Stomach smooth muscle (tissue), 2 donors: ENCODE measurements around the gene SNX7.
A peak's percentile ranks its signal among the peaks of the same experiment; 100 is the strongest.

Experiments
- H3K27ac ChIP-seq: one replicate; pipeline ENCODE4 v1.7.0; 2013; ENCODE audit warnings: mild to moderate bottlenecking, low read length, inconsistent platforms
- H3K27me3 ChIP-seq, 2 donors: one replicate each; pipeline ENCODE4 v1.7.0; 2013; ENCODE audit warnings: low read length in 2 of 2; ENCODE audit not compliant: insufficient read depth in 2 of 2, control insufficient read depth in 1 of 2
- H3K36me3 ChIP-seq, 2 donors: one replicate each; pipeline ENCODE4 v1.7.0; 2013; ENCODE audit warnings: low read length in 2 of 2; ENCODE audit not compliant: control insufficient read depth in 2 of 2, insufficient read depth in 2 of 2
- H3K4me1 ChIP-seq: one replicate; pipeline ENCODE4 v1.7.0; 2013; ENCODE audit warnings: low read length; ENCODE audit not compliant: control insufficient read depth, insufficient read depth
- H3K4me3 ChIP-seq, 2 donors: one replicate each; pipeline ENCODE4 v1.7.0; 2013; ENCODE audit warnings: low read length in 2 of 2
- H3K9ac ChIP-seq, 2 donors: one replicate each; pipeline ENCODE4 v1.7.0; 2013; ENCODE audit warnings: low read length in 2 of 2, mild to moderate bottlenecking in 1 of 2
- H3K9me3 ChIP-seq, 2 donors: one replicate each; pipeline ENCODE4 v1.7.0; 2013; ENCODE audit warnings: low read length in 2 of 2; ENCODE audit not compliant: control insufficient read depth in 2 of 2
- donor health status: healthy.
- donor health status: Pancreatic carcinoma.

SNX7 gene, protein sequence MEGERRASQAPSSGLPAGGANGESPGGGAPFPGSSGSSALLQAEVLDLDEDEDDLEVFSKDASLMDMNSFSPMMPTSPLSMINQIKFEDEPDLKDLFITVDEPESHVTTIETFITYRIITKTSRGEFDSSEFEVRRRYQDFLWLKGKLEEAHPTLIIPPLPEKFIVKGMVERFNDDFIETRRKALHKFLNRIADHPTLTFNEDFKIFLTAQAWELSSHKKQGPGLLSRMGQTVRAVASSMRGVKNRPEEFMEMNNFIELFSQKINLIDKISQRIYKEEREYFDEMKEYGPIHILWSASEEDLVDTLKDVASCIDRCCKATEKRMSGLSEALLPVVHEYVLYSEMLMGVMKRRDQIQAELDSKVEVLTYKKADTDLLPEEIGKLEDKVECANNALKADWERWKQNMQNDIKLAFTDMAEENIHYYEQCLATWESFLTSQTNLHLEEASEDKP

GRCh38 chr1:98661544-98662355 lies at the start of gene SNX7:
SNX7 (plus strand) TSS chr1:98661721; CDS start chr1:98661732, 11 bp downstream.
- Histone ChIP-seq H3K9me3 (no peaks in the 10 kb centered on the region), H3K27ac (peak within 1 kb of the TSS; percentile 66), H3K9ac (peak within 1 kb of the TSS; percentile 68 to 84)

DNA sequence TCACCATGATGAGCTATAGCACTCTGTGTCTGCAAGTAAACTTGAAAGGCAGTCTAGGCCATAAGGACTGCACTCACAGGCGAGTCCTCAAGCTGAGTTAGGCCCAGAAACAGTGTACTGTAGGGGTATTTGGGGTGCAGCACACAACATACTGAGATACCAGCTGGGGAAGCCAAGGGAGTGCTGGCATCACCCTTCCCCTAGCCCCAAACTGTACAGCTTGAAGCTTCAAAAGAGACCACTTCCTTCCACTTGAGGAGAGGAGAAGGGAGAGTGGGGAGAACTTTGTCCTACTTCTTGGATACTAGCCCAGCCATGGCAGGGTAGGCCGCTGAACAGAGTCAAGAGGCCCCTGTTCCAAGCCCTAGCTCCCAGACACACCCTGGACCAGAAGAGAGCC lies 24.2 kb upstream of the SNX7 start:
- no peaks in the 10 kb centered on the region for H3K36me3 ChIP-seq
- no peaks in the 10 kb centered on the region for H3K27me3 ChIP-seq
- no peak overlapping the region for H3K9ac ChIP-seq
- H3K27ac ChIP-seq, result no peak overlapping the region
- no peaks in the 10 kb centered on the region for H3K9me3 ChIP-seq
- H3K4me1 ChIP-seq, result no peaks in the 10 kb centered on the region
- no peak overlapping the region for H3K4me3 ChIP-seq

More at GRCh38 chr1:98661544-98662355, at the start of gene SNX7:
- peaks cover 6% of the 10 kb centered on the region for H3K4me1 ChIP-seq
- H3K4me3 ChIP-seq, result peak within 1 kb of the TSS; percentile 83 to 89
- no peaks in the 10 kb centered on the region for H3K36me3 ChIP-seq
- no peaks in the 10 kb centered on the region for H3K27me3 ChIP-seq

- H3K27me3 ChIP-seq, result no peaks in the 10 kb centered on the region
- no peak overlapping the region for H3K27ac ChIP-seq
- peaks cover 0 to 2% of the 10 kb centered on the region in 2 donors for H3K9me3 ChIP-seq
- no peak overlapping the region for H3K4me3 ChIP-seq
- no peaks in the 10 kb centered on the region for H3K36me3 ChIP-seq
- H3K4me1 ChIP-seq, result no peaks in the 10 kb centered on the region
- H3K9ac ChIP-seq, result no peak overlapping the region
Observed at GRCh38 chr1:98638185-98638584, 23.3 kb upstream of the SNX7 start.

- Histone ChIP-seq H3K4me1 (no peaks in the 10 kb centered on the region), H3K9ac (no peak overlapping the region), H3K36me3 (no peaks in the 10 kb centered on the region)
Observed at GRCh38 chr1:98644510-98644909, 17.0 kb upstream of the SNX7 start.

DNA sequence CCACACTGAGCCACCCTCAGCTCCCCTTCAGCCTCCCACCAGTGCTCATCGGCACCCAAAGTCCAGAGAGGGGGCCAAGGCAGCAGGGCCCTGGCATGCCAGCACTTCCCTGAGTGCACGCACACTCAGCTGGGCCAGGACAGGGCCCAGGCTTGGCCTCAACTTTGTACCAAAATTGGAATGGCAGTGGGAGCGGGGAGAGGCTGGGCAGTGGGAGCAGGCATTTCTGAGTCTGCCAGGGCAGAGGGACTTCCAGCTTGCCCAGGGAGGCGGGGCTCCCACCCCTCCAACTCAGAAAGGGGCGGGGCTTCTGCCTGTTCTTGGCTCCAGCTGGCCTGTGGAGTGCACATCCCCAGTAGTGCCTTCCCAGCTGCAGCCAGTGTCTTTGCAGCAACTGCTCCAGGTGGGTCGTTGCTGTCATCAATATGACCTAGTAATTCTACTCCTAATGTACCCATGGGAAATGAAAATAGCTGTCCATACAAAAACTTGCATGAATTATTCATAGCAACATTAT lies 10.3 kb upstream of the SNX7 start:
- Histone ChIP-seq H3K4me1 (no peaks in the 10 kb centered on the region), H3K4me3 (no peak overlapping the region), H3K27me3 (no peaks in the 10 kb centered on the region), H3K36me3 (no peaks in the 10 kb centered on the region), H3K9ac (no peak overlapping the region), H3K27ac (no peak overlapping the region), H3K9me3 (no peaks in the 10 kb centered on the region)

More at GRCh38 chr1:98644510-98644909, 17.0 kb upstream of the SNX7 start:
- H3K27me3 ChIP-seq, result no peaks in the 10 kb centered on the region
- H3K9me3 ChIP-seq, result peaks cover 0 to 2% of the 10 kb centered on the region in 2 donors
- H3K27ac ChIP-seq, result no peak overlapping the region
- H3K4me3 ChIP-seq, result no peak overlapping the region

GRCh38 chr1:98653123-98653522 lies 8.4 kb upstream of the SNX7 start:
- no peaks in the 10 kb centered on the region for H3K36me3 ChIP-seq
- H3K9ac ChIP-seq, result no peak overlapping the region
- H3K4me1 ChIP-seq, result no peaks in the 10 kb centered on the region
- H3K9me3 ChIP-seq, result no peaks in the 10 kb centered on the region
- H3K4me3 ChIP-seq, result no peak overlapping the region
- no peaks in the 10 kb centered on the region for H3K27me3 ChIP-seq
- H3K27ac ChIP-seq, result no peak overlapping the region

GRCh38 chr1:98659879-98660278 lies 1.6 kb upstream of the SNX7 start:
- peaks cover 6% of the 10 kb centered on the region for H3K4me1 ChIP-seq
- H3K27me3 ChIP-seq, result no peaks in the 10 kb centered on the region
- no peak overlapping the region for H3K9ac ChIP-seq
- no peak overlapping the region for H3K27ac ChIP-seq
- H3K9me3 ChIP-seq, result no peaks in the 10 kb centered on the region
- no peaks in the 10 kb centered on the region for H3K36me3 ChIP-seq
- no peak overlapping the region for H3K4me3 ChIP-seq

GRCh38 chr1:98660940-98661543 lies 479 bp upstream of the SNX7 start:
- Histone ChIP-seq H3K27ac (peak overlapping the region; percentile 66), H3K9ac (peak overlapping the region; percentile 68 to 71), H3K27me3 (no peaks in the 10 kb centered on the region), H3K4me1 (peaks cover 6% of the 10 kb centered on the region), H3K9me3 (no peaks in the 10 kb centered on the region), H3K4me3 (peak overlapping the region; percentile 83 to 89), H3K36me3 (no peaks in the 10 kb centered on the region)

GRCh38 chr1:98662356-98662670 lies 792 bp downstream of the SNX7 start:
- Histone ChIP-seq H3K27ac (peak overlapping the region; percentile 66), H3K36me3 (no peaks in the 10 kb centered on the region), H3K9me3 (no peaks in the 10 kb centered on the region), H3K27me3 (no peaks in the 10 kb centered on the region), H3K4me1 (peaks cover 6% of the 10 kb centered on the region), H3K9ac (peak overlapping the region; percentile 50 to 84), H3K4me3 (peak overlapping the region; percentile 59 to 89)

GRCh38 chr1:98668733-98669132 lies 7.2 kb downstream of the SNX7 start:
- Histone ChIP-seq H3K4me3 (no peak overlapping the region), H3K4me1 (no peaks in the 10 kb centered on the region), H3K27me3 (no peaks in the 10 kb centered on the region), H3K9ac (no peak overlapping the region), H3K27ac (no peak overlapping the region), H3K36me3 (no peaks in the 10 kb centered on the region), H3K9me3 (no peaks in the 10 kb centered on the region)
